ENCODE results near the gene MSH3. TPM values are rescaled to one million over a fixed set of nuclear protein-coding genes. Genes with fewer than 3 reads are reported as not detected.

Gene MSH3
- total RNA-seq, 2 donors from 2014 or later, result 12.6 to 14.9 TPM

GRCh38 chr5:80745490-80745889 is 91.0 kb downstream of the MSH3 start:
- Histone ChIP-seq H3K27me3 (replicated peaks; ENCODE audit: insufficient read depth) (no peaks in the 10 kb centered on the region), H3K36me3 (no peaks in the 10 kb centered on the region), H3K4me1 (replicated peaks) (no peaks in the 10 kb centered on the region), H3K27ac (no peak overlapping the region), H3K4me3 (no peak overlapping the region), H3K9me3 (no peaks in the 10 kb centered on the region)
- intact Hi-C loops (cut with DNase I), result no loop called here
- TF ChIP-seq, protein P1, sequence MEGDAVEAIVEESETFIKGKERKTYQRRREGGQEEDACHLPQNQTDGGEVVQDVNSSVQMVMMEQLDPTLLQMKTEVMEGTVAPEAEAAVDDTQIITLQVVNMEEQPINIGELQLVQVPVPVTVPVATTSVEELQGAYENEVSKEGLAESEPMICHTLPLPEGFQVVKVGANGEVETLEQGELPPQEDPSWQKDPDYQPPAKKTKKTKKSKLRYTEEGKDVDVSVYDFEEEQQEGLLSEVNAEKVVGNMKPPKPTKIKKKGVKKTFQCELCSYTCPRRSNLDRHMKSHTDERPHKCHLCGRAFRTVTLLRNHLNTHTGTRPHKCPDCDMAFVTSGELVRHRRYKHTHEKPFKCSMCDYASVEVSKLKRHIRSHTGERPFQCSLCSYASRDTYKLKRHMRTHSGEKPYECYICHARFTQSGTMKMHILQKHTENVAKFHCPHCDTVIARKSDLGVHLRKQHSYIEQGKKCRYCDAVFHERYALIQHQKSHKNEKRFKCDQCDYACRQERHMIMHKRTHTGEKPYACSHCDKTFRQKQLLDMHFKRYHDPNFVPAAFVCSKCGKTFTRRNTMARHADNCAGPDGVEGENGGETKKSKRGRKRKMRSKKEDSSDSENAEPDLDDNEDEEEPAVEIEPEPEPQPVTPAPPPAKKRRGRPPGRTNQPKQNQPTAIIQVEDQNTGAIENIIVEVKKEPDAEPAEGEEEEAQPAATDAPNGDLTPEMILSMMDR (IDR thresholded peaks at IDR 0.05), result no peak
- TF ChIP-seq POLR2A (IDR thresholded peaks at IDR 0.05) (no peak), POLR2AphosphoS5 (IDR thresholded peaks at IDR 0.05) (no peak)
- 88% methylated on average over 1 of the region's 1 CpG for WGBS
- DNase-seq (ENCODE audit: low spot score), result no peak

- 80% methylated on average over 3 of the region's 3 CpGs for WGBS
- Histone ChIP-seq H3K9me3 (no peaks in the 10 kb centered on the region), H3K27ac (no peak overlapping the region), H3K27me3 (replicated peaks; ENCODE audit: insufficient read depth) (no peaks in the 10 kb centered on the region), H3K4me1 (replicated peaks) (no peaks in the 10 kb centered on the region), H3K4me3 (no peak overlapping the region), H3K36me3 (no peaks in the 10 kb centered on the region)
- no peak for DNase-seq (ENCODE audit: low spot score)
- TF ChIP-seq POLR2AphosphoS5 (IDR thresholded peaks at IDR 0.05), result no peak
- TF ChIP-seq, protein P1 (IDR thresholded peaks at IDR 0.05), result no peak
- TF ChIP-seq POLR2A (IDR thresholded peaks at IDR 0.05), result no peak
- intact Hi-C loops (cut with DNase I), result no loop called here
Measured at GRCh38 chr5:80747922-80748321, 93.5 kb downstream of the MSH3 start.

DNA sequence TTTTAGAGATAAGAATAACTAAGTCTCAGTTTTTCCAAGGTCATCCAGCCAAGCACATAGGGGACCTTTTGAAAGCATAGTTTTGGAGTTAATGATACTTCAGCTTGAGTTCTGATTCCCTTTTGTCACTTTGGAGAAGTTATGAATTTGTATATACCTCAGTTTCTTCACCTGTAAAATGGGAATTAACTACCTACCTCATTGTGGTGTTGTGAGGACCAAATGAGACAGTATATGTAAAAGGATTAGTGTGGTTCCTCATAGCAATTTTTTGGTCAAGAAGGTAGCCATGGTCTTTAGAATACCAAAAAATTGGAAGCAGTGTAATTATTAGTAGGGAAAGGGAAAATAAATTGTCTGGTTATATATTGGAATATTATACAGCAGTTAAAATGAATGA is 98.0 kb downstream of the MSH3 start:
- Histone ChIP-seq H3K9me3 (no peaks in the 10 kb centered on the region), H3K4me3 (no peak overlapping the region), H3K27ac (no peak overlapping the region), H3K4me1 (replicated peaks) (no peaks in the 10 kb centered on the region), H3K36me3 (no peaks in the 10 kb centered on the region), H3K27me3 (replicated peaks; ENCODE audit: insufficient read depth) (no peaks in the 10 kb centered on the region)
- intact Hi-C loops (cut with DNase I), result no loop called here
- DNase-seq (ENCODE audit: low spot score), result no peak
- no peak for TF ChIP-seq POLR2A (IDR thresholded peaks at IDR 0.05)
- TF ChIP-seq, protein P1 (IDR thresholded peaks at IDR 0.05), result no peak
- TF ChIP-seq POLR2AphosphoS5 (IDR thresholded peaks at IDR 0.05), result no peak

DNA sequence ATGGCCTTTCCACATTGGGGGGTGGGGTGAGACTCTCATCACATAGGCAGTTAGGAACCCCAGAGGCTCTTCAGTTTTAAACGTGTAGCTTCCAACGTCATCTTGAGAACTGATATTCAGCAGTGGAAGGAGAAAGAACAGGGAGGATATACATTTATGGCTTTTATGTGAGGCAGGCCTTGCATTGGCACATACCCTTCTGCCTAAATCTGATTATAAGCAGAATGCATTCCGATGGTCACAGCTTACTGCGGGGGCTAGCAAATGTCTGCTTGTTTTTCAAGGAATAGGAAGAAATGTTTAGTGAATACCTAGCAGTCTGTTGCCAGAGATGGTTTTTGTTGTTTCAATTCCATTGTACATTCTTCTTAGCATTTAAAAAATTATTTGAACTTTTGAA is 99.3 kb downstream of the MSH3 start:
- Histone ChIP-seq H3K9me3 (no peaks in the 10 kb centered on the region), H3K27ac (no peak overlapping the region), H3K36me3 (no peaks in the 10 kb centered on the region), H3K4me3 (no peak overlapping the region), H3K4me1 (replicated peaks) (no peaks in the 10 kb centered on the region), H3K27me3 (replicated peaks; ENCODE audit: insufficient read depth) (no peaks in the 10 kb centered on the region)
- TF ChIP-seq POLR2A (IDR thresholded peaks at IDR 0.05) (no peak), POLR2AphosphoS5 (IDR thresholded peaks at IDR 0.05) (no peak)
- TF ChIP-seq, protein P1 (IDR thresholded peaks at IDR 0.05), result no peak
- DNase-seq (ENCODE audit: low spot score), result no peak
- WGBS, result 76% methylated on average over 4 of the region's 4 CpGs
- intact Hi-C loops (cut with DNase I), result no loop called here

GRCh38 chr5:80754900-80755299 is 100.4 kb downstream of the MSH3 start:
- Histone ChIP-seq H3K4me1 (replicated peaks) (no peaks in the 10 kb centered on the region), H3K9me3 (no peaks in the 10 kb centered on the region), H3K36me3 (no peaks in the 10 kb centered on the region), H3K27me3 (replicated peaks; ENCODE audit: insufficient read depth) (no peaks in the 10 kb centered on the region), H3K4me3 (no peak overlapping the region), H3K27ac (no peak overlapping the region)
- TF ChIP-seq POLR2AphosphoS5 (IDR thresholded peaks at IDR 0.05) (no peak), POLR2A (IDR thresholded peaks at IDR 0.05) (no peak)
- TF ChIP-seq, protein P1 (IDR thresholded peaks at IDR 0.05), result no peak
- WGBS, result 48% methylated on average over 7 of the region's 7 CpGs
- DNase-seq (ENCODE audit: low spot score), result no peak
- intact Hi-C loops (cut with DNase I), result no loop called here

Data from prostate gland (tissue), 2 donors.